HEK293 (cell line): Measurements from ENCODE around the gene RYR2.

Experiments
- KLF16 ChIP-seq: fragments of 450-650 bp; formaldehyde crosslinking; IDR thresholded peaks from 2 replicates; pipeline ENCODE4 v1.5.1; 2017; ENCODE audit warnings: missing biosample characterization, missing genetic modification characterization
- KLF7 ChIP-seq: fragments of 450-650 bp; formaldehyde crosslinking; IDR thresholded peaks from 2 replicates; pipeline ENCODE4 v1.5.1; 2016; ENCODE audit warnings: missing biosample characterization, missing genetic modification characterization, borderline replicate concordance
- OVOL3 ChIP-seq: fragments of 450-650 bp; formaldehyde crosslinking; IDR thresholded peaks from 2 replicates; pipeline ENCODE4 v1.5.1; 2016; ENCODE audit warnings: missing biosample characterization, missing genetic modification characterization
- PBX3 ChIP-seq: sonication (generic); formaldehyde crosslinking; IDR thresholded peaks from 2 replicates; pipeline ENCODE4 v1.8.1; 2022; ENCODE audit warnings: mild to moderate bottlenecking, moderate library complexity, missing genetic modification reagents
- PRDM6 ChIP-seq: fragments of 450-650 bp; formaldehyde crosslinking; IDR thresholded peaks from 2 replicates; pipeline ENCODE4 v1.5.1; 2017; ENCODE audit warnings: missing biosample characterization, missing genetic modification characterization
- SCRT2 ChIP-seq: fragments of 450-650 bp; formaldehyde crosslinking; IDR thresholded peaks from 2 replicates; pipeline ENCODE4 v1.5.1; 2016; ENCODE audit warnings: missing biosample characterization, missing genetic modification characterization
- ZBTB21 ChIP-seq: fragments of 450-650 bp; formaldehyde crosslinking; IDR thresholded peaks from 2 replicates; pipeline ENCODE4 v1.5.1; 2017; ENCODE audit warnings: missing biosample characterization, missing genetic modification characterization
- ZBTB48 ChIP-seq: fragments of 450-650 bp; formaldehyde crosslinking; IDR thresholded peaks from 2 replicates; pipeline ENCODE4 v1.5.1; 2016; ENCODE audit warnings: missing biosample characterization, missing genetic modification characterization
- ZEB2 ChIP-seq: fragments of 450-650 bp; formaldehyde crosslinking; IDR thresholded peaks from 2 replicates; pipeline ENCODE4 v1.5.1; 2016; ENCODE audit warnings: missing biosample characterization, missing genetic modification characterization
- ZNF132 ChIP-seq: fragments of 450-650 bp; formaldehyde crosslinking; IDR thresholded peaks from 2 replicates; pipeline ENCODE4 v1.5.1; 2017; ENCODE audit warnings: missing biosample characterization, missing genetic modification characterization, borderline replicate concordance
- ZNF184 ChIP-seq: fragments of 450-650 bp; IDR thresholded peaks from 2 replicates; pipeline ENCODE4 v1.5.1; 2018; ENCODE audit warnings: missing biosample characterization, mild to moderate bottlenecking, missing genetic modification characterization
- ZNF211 ChIP-seq: fragments of 450-650 bp; formaldehyde crosslinking; IDR thresholded peaks from 2 replicates; pipeline ENCODE4 v1.5.1; 2016; ENCODE audit warnings: low read depth, missing biosample characterization, missing genetic modification characterization
- ZNF23 ChIP-seq: fragments of 450-650 bp; formaldehyde crosslinking; IDR thresholded peaks from 2 replicates; pipeline ENCODE4 v1.5.1; 2016; ENCODE audit warnings: missing biosample characterization, missing genetic modification characterization, borderline replicate concordance
- ZNF274 ChIP-seq, 2 experiments: fragments of 200-500 bp in 1 of 2; fragments of 450-650 bp in 1 of 2; sonication (Bioruptor generic) in 1 of 2; formaldehyde crosslinking in 1 of 2; IDR thresholded peaks; 2 replicates each; pipeline versions ENCODE4 v1.5.1 to v1.6.1; 2014 to 2016; ENCODE audit warnings: borderline replicate concordance in 1 of 2, inconsistent platforms in 1 of 2, low read length in 1 of 2, missing biosample characterization in 1 of 2, missing genetic modification characterization in 1 of 2
- ZNF394 ChIP-seq: fragments of 450-650 bp; formaldehyde crosslinking; IDR thresholded peaks from 2 replicates; pipeline ENCODE4 v1.5.1; 2016; ENCODE audit warnings: missing biosample characterization, missing genetic modification characterization, mild to moderate bottlenecking, moderate library complexity, borderline replicate concordance
- ZNF426 ChIP-seq: fragments of 450-650 bp; formaldehyde crosslinking; IDR thresholded peaks from 2 replicates; pipeline ENCODE4 v1.5.1; 2017; ENCODE audit warnings: missing biosample characterization, missing genetic modification characterization, mild to moderate bottlenecking, inconsistent platforms, moderate library complexity
- ZNF488 ChIP-seq: fragments of 450-650 bp; formaldehyde crosslinking; IDR thresholded peaks from 2 replicates; pipeline ENCODE4 v1.5.1; 2016; ENCODE audit warnings: missing biosample characterization, missing genetic modification characterization
- ZNF513 ChIP-seq: fragments of 450-650 bp; IDR thresholded peaks from 2 replicates; pipeline ENCODE4 v1.5.1; 2018; ENCODE audit warnings: missing biosample characterization, missing genetic modification characterization
- ZNF518A ChIP-seq: fragments of 450-650 bp; formaldehyde crosslinking; conservative IDR thresholded peaks from 2 replicates; pipeline ENCODE4 v1.5.1; 2016; ENCODE audit warnings: low read depth, missing biosample characterization, missing genetic modification characterization
- ZNF561 ChIP-seq: fragments of 450-650 bp; IDR thresholded peaks from 2 replicates; pipeline ENCODE4 v1.5.1; 2018; ENCODE audit warnings: missing biosample characterization, missing genetic modification characterization, borderline replicate concordance
- ZNF621 ChIP-seq: fragments of 450-650 bp; formaldehyde crosslinking; IDR thresholded peaks from 2 replicates; pipeline ENCODE4 v1.5.1; 2017; ENCODE audit warnings: missing biosample characterization, missing genetic modification characterization
- ZNF645 ChIP-seq: fragments of 450-650 bp; formaldehyde crosslinking; IDR thresholded peaks from 2 replicates; pipeline ENCODE4; 2016; ENCODE audit warnings: missing biosample characterization, missing genetic modification characterization
- ZNF701 ChIP-seq: fragments of 450-650 bp; formaldehyde crosslinking; IDR thresholded peaks from 2 replicates; pipeline ENCODE4 v1.5.1; 2016; ENCODE audit warnings: missing biosample characterization, missing genetic modification characterization

Gene RYR2

GRCh38 chr1:237553078-237553477 lies 511.1 kb downstream of the RYR2 start (continued):
- TF ChIP-seq ZEB2 (tag by site-specific recombination): no peak
- no peak for TF ChIP-seq ZNF645
- no peak for TF ChIP-seq ZBTB48 (tag by site-specific recombination)
- TF ChIP-seq ZNF132 (tag by site-specific recombination): no peak
- no peak for TF ChIP-seq PBX3
- peak; percentile 33; the same call in 1 of the 2 replicates for TF ChIP-seq ZBTB21 (tag by site-specific recombination)
- TF ChIP-seq ZNF488: no peak
- TF ChIP-seq KLF16 (tag by site-specific recombination): no peak
- TF ChIP-seq SCRT2: peak; percentile 94
- TF ChIP-seq ZNF394 (tag by site-specific recombination): no peak
- no peak for TF ChIP-seq PRDM6 (tag by site-specific recombination)
- TF ChIP-seq ZNF426 (tag by site-specific recombination): no peak
- no peak for TF ChIP-seq ZNF274 (IDR thresholded peaks at IDR 0.05; ENCODE audit: low read length)
- no peak for TF ChIP-seq ZNF274 (tag by site-specific recombination; IDR thresholded peaks at IDR 0.05; ENCODE audit: borderline replicate concordance)
- TF ChIP-seq ZNF518A: peak; percentile 47; the same call in 1 of the 2 replicates
- no peak for TF ChIP-seq ZNF23 (tag by site-specific recombination)
- no peak for TF ChIP-seq ZNF561
- no peak for TF ChIP-seq OVOL3 (tag by site-specific recombination)
- no peak for TF ChIP-seq ZNF701 (tag by site-specific recombination)
- TF ChIP-seq ZNF621 (tag by site-specific recombination): no peak
- TF ChIP-seq KLF7: no peak
- TF ChIP-seq ZNF184 (tag by site-specific recombination): no peak
- TF ChIP-seq ZNF513 (tag by site-specific recombination): no peak
- TF ChIP-seq ZNF211: no peak
